GM10847 (cell line): ENCODE results near the gene COL26A1.

Source experiments
- POLR2A ChIP-seq: IDR thresholded peaks from 2 replicates; pipeline ENCODE4 v1.6.1; 2011; ENCODE audit not compliant: insufficient read length; ENCODE audit errors: extremely low read depth

Gene COL26A1

DNA sequence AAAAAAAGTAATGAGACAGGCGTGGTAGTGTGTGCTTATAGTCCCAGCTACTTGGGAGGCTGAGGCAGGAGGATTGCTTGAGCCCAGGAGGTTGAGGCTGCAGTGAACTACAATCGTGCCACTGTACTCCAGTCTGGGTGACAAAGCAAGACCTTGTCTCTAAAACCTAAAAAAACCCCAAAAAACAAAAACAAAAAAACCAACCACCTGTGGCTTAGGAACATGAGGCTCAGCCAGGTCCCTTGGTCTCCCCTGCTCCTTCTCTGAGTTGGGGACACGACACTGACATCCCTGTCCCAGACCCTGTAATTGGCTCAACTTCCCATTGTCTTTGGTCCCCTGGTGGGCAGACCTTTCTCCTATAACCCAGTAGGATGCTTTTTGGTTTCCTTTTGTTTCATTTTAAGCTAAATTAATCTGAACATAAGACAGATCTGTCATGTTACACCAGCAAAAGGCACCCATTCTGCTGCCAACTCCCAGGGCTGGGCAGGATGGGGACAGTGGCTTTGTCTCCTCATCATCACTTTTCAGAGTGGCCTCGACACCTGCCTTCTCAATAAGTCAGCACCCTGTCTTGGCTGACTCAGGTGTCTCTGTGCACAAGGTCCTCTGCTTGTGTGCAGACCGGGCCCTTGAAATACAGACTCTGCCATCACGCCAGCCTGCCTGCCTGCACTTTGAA is 192.1 kb downstream of the COL26A1 start:
- TF ChIP-seq POLR2A, result no peak

DNA sequence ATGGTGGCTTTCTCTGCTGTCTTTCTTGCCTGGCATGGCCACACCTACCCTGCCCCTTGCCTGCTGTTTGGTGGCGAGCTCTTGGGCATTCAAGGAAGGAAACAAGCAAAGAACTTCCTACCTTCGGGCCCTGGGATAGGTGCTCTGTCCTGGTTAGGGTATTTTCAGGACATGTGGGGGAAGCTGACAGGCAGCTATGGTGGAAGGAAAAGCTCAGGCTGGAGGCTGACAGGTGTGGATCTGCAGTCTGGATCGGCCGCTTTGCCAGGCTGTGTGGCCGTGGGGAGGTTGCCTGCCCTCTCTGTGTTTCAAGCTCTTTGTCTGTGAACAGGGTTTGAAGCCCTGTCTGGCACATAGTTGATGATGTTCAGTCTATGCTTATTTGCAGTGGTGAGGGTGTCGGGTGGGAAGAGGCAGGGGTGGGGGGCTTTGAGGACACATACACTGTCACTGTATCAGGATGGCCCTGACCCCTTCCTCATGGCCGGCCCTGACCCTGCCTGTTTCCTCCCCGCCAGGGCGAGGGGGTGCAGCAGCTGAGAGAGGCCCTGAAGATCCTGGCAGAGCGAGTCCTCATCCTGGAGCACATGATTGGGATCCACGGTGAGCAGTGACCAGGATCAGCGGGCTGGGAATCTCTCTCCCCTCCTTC is 192.7 kb downstream of the COL26A1 start:
- TF ChIP-seq POLR2A, result no peak

GRCh38 chr7:101555921-101556275 is 193.2 kb downstream of the COL26A1 start:
- no peak for TF ChIP-seq POLR2A

- TF ChIP-seq POLR2A, result no peak
Measured at GRCh38 chr7:101556453-101556968, 193.8 kb downstream of the COL26A1 start.

- TF ChIP-seq POLR2A, result no peak
Measured at GRCh38 chr7:101557421-101557820, 194.7 kb downstream of the COL26A1 start.

GRCh38 chr7:101557978-101558741 is 195.5 kb downstream of the COL26A1 start:
- no peak for TF ChIP-seq POLR2A

- TF ChIP-seq POLR2A, result no peak
Measured at GRCh38 chr7:101558742-101559325, 196.2 kb downstream of the COL26A1 start.

DNA sequence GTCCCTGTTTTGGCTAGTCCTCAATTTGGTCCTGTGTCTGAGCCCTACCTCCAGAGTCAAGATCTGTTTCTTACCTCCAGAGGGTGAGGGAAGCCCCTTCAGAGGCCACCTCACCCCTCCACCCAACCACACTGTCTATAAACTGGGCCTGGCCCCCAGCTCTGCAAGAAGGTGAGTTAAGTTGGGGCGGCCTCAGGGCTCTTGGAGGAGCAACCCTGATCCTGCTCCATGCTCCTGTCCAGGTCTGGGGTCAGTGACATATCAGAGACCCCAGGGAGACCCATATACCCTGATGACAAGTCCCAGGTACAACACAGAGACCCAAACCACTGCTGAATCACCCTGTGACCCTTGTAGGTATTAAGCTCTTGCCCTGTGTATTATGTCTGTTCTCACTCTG is 196.9 kb downstream of the COL26A1 start:
- no peak for TF ChIP-seq POLR2A

GRCh38 chr7:101560856-101561255 is 198.2 kb downstream of the COL26A1 start:
- TF ChIP-seq POLR2A, result no peak

DNA sequence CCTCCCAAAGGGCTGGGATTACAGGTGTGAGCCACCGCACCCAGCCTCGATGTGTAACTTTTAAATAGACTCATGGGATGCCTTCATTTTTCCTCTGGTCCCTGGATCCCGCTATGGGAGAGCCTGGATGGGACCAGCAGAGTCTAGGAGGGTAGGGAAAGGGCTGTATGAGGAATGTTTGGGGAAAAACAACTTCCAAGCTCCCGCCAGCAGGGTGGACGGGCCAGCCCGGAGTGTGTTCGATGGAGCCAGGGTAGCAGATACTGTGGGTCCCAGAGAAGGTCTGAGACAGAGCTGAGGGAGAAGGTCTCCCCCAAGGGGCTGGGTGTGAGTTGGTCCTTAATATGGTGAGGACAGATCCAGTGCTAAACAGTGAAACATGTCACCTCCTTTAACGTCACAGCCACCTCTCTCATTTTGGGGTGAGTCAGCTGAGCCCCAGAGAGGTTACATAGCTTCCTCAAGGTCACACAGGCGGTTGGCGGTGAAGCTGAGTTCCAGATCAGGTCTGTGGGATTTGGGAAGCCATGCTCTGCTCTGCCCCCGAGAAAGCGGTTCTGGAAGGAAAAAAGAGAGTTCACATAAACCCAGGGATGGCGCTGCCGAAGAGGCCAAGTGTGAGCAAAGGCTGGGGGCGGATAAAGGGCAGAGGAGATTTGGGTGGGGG is 200.0 kb downstream of the COL26A1 start:
- no peak for TF ChIP-seq POLR2A

GRCh38 chr7:101563198-101563901 is 200.7 kb downstream of the COL26A1 start:
- no peak for TF ChIP-seq POLR2A

GRCh38 chr7:101563943-101564777 is 201.5 kb downstream of the COL26A1 start:
- TF ChIP-seq POLR2A, result no peak

DNA sequence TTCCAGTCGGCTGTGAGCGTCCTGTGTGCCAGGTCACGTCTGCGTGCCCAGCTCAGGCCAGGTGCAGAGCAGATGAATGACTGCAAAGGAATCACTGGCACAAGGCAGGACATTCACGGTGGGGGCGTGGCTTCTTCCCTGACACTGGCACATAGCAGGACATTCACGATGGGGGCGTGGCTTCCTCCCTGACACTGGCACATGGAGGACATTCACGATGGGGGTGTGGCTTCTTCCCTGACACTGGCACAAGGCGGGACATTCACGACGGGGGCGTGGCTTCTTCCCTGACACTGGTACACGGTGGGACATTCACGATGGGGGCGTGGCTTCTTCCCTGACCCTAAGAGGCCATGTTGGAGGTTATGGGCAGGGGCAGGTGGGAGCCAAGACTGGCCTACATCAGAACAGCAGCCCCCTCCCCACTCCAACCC is 202.1 kb downstream of the COL26A1 start:
- TF ChIP-seq POLR2A, result no peak
